Stimulated activated CD4-positive, alpha-beta T cell treated with anti-CD3 and anti-CD28 coated beads, Interleukin-2, amount 100 ng/mL, for 24 hours (primary cell): ENCODE results near the gene AXIN1.
"Not testable (repeated sequence)": the region's sequence is repeated elsewhere in the genome, so short reads cannot be mapped to it uniquely, and the experiment has no call there.

ENCODE experiments used
- DNase-seq, 2 donors: peaks; one replicate each; pipeline ENCODE4 v3.0.0-alpha.2; 2020

AXIN1 gene

GRCh38 chr16:331181-331814 is 21.2 kb downstream of the AXIN1 start:
- DNase-seq, result not testable (repeated sequence)

GRCh38 chr16:330741-331140 is 21.8 kb downstream of the AXIN1 start:
- no peak for DNase-seq

- DNase-seq, result no peak
Measured at GRCh38 chr16:325375-326145, 27.0 kb downstream of the AXIN1 start.

- peak; percentile 55 to 63 for DNase-seq
Measured at GRCh38 chr16:324451-325334, 27.8 kb downstream of the AXIN1 start.

DNA sequence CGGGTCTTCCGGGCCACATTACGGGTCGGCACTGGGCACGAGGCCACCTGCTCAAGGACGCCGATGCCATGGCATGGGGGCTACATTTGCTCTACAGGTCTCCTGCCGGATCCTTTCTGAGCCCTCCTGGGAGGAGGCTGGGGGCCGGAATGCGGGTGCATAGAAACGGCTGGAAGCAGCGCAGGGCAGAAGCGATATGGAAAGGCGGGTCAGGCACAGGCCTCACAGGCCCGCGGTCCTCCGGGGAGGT is 28.4 kb downstream of the AXIN1 start:
- no peak for DNase-seq

- no peak for DNase-seq
Measured at GRCh38 chr16:322476-323143, 29.9 kb downstream of the AXIN1 start.

- DNase-seq, result no peak
Measured at GRCh38 chr16:321532-321931, 31.0 kb downstream of the AXIN1 start.

GRCh38 chr16:320206-320605 is 32.3 kb downstream of the AXIN1 start:
- no peak for DNase-seq

GRCh38 chr16:318628-319027 is 33.9 kb downstream of the AXIN1 start:
- DNase-seq, result no peak

- DNase-seq, result no peak
Measured at GRCh38 chr16:317583-317982, 34.9 kb downstream of the AXIN1 start.

GRCh38 chr16:316741-317464 is 35.6 kb downstream of the AXIN1 start:
- DNase-seq, result no peak

DNA sequence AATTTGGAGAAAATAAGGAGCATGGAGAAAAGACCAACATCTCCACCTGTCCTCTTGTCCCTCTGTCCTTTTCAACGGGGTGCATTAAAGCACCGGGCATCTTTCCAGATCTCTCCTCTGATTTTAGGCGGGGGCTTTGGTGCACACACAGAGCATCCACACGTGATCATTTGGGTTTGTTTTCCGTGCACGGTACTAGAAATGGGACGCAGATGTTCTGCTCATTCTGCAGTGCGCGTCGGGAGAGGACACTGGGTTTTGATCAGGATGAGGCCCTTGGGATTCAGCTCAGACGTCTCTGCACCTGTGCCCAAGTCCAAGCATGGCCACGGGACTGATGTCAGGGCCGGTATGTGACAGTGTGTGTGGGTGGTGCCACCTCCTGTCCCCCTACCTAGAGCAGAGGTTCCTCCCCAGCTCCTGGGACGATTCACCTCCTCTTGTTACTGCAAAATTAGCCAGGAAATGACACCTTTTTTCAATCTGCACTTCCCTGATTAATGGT is 37.7 kb downstream of the AXIN1 start:
- DNase-seq, result no peak

- no peak for DNase-seq
Measured at GRCh38 chr16:314351-314750, 38.2 kb downstream of the AXIN1 start.

DNA sequence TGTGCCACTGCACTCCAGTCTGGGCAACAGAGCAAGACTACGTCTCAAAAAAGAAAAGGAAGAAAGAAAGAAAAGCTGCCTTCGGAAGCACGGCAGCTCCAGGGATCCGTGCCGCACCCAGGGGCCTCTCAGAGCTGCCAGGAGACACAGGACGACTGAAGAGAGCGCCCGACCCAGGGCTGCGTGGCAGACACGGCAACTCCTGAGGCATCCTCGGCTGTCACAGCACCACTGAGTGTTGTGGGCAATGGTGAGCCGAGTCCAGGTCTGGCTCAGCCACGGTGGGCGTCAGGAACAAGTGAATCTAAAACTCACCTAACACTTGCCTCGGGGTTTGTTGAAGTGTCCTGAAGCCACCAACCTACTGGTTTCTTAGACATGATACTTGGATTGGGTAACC is 40.8 kb downstream of the AXIN1 start:
- DNase-seq, result no peak

- no peak for DNase-seq
Measured at GRCh38 chr16:309476-309875, 43.0 kb downstream of the AXIN1 start.

- no peak for DNase-seq
Measured at GRCh38 chr16:307691-308312, 44.7 kb downstream of the AXIN1 start.

DNA sequence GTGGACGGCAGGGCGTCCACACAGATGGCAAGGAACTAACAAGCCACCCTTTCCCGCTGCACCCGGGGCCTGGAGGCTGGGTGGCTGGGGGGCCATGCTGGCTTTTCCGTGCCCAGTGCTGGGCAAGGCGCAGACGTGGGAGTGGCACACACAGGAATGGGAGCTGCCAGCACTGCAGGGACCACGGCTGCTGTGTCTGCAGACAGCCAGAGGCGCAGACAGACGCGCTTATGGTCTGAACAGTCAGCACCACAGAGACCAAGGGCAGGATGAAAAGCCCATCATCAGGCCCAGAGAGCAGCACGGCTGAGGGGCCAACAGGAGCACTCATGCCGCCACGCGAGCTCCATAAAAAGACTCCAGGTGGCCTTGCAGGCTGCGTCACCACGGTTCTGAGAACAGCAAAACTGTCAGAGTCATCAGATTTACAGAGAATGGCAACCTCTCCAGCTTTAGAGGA is 45.6 kb downstream of the AXIN1 start:
- DNase-seq, result no peak

- no peak for DNase-seq
Measured at GRCh38 chr16:305916-306626, 46.5 kb downstream of the AXIN1 start.

- DNase-seq, result no peak
Measured at GRCh38 chr16:303760-304505, 48.6 kb downstream of the AXIN1 start.

- DNase-seq, result no peak
Measured at GRCh38 chr16:301950-302349, 50.6 kb downstream of the AXIN1 start.
